Glutamatergic neuron (in vitro differentiated cells): ENCODE results near the gene PPP1R13B. TPM values are rescaled to one million over a fixed set of nuclear protein-coding genes. Genes with fewer than 3 reads are reported as not detected.

Source experiments
- DNase-seq: peaks from one replicate; pipeline ENCODE4 v3.0.0; 2022
- H3K27ac Mint-ChIP-seq: one replicate; pipeline ENCODE4 v1.8.0; 2020; ENCODE audit warnings: mild to moderate bottlenecking, mixed read lengths, inconsistent platforms; ENCODE audit not compliant: unreplicated experiment
- H3K27me3 Mint-ChIP-seq: one replicate; pipeline ENCODE4 v1.8.0; 2020; ENCODE audit warnings: mild to moderate bottlenecking, moderate library complexity, mixed read lengths, inconsistent platforms; ENCODE audit not compliant: unreplicated experiment
- H3K36me3 Mint-ChIP-seq: one replicate; pipeline ENCODE4 v1.8.0; 2020; ENCODE audit warnings: mild to moderate bottlenecking, mixed read lengths, inconsistent platforms; ENCODE audit not compliant: unreplicated experiment
- H3K4me1 Mint-ChIP-seq: one replicate; pipeline ENCODE4 v1.8.0; 2020; ENCODE audit warnings: mild to moderate bottlenecking, low read depth, mixed read lengths, inconsistent platforms; ENCODE audit not compliant: unreplicated experiment
- H3K4me3 Mint-ChIP-seq: one replicate; pipeline ENCODE4 v1.8.0; 2020; ENCODE audit warnings: mild to moderate bottlenecking, mixed read lengths, inconsistent platforms; ENCODE audit not compliant: unreplicated experiment
- H3K9me3 Mint-ChIP-seq: one replicate; pipeline ENCODE4 v1.8.0; 2020; ENCODE audit warnings: mild to moderate bottlenecking, moderate library complexity, mixed read lengths, inconsistent platforms; ENCODE audit not compliant: unreplicated experiment
- total RNA-seq: library from RNA; stranded (reverse); fragmentation: NEBNext Ultra II Directional; extraction: Animal tissue kit (Norgen Biotek cat#: 25700); gene quantifications from one replicate; pipeline ENCODE4 v1.2.1, GENCODE V29; 2021; ENCODE audit not compliant: unreplicated experiment
- TF ChIP-seq, protein P1 (sequence below): fragments of 200-600 bp; sonication (generic); IDR thresholded peaks from one replicate; pipeline ENCODE4 v1.5.0; 2021; ENCODE audit not compliant: partially characterized antibody, unreplicated experiment

The PPP1R13B gene
- total RNA-seq, 1 donor from 2014 or later = 24.6 TPM

DNA sequence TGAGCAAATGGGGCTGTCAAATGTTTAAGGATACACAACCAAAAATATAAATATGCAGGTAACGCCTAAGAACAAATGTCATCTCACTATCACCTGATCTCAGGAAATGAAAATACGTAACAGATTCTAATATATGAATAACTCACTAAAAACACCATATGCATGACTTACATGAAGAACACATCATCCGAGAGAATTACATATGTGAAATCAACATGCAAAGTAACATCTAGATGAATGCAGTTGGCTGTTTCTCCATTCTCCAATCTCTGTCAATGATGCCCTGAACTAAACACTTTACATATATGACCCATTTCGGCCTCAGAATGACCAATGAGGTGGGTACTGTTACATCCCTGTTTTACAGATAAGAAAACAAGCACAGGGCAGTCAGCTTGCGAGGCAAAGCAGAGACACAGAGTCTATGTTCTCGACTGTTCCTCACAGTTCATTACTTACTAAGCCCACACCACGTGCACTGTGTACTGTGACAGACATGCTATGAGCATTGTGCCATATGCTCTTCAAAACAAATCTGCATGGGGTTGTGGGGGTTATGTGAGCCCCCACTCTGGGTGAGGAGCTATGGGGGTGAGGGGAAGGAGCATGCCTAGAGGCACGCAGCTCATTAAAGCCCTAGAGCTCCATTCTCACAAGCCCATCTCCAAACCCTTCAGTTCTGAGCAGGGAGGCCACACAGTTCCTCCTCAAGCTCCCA, 89.2 kb downstream of the PPP1R13B start:
- no peaks in the 10 kb centered on the region for H3K27me3 Mint-ChIP-seq
- no peaks in the 10 kb centered on the region for H3K36me3 Mint-ChIP-seq
- no peak for DNase-seq
- no peaks in the 10 kb centered on the region for H3K9me3 Mint-ChIP-seq
- H3K4me3 Mint-ChIP-seq = no peak overlapping the region
- H3K4me1 Mint-ChIP-seq = no peaks in the 10 kb centered on the region
- TF ChIP-seq, protein P1, sequence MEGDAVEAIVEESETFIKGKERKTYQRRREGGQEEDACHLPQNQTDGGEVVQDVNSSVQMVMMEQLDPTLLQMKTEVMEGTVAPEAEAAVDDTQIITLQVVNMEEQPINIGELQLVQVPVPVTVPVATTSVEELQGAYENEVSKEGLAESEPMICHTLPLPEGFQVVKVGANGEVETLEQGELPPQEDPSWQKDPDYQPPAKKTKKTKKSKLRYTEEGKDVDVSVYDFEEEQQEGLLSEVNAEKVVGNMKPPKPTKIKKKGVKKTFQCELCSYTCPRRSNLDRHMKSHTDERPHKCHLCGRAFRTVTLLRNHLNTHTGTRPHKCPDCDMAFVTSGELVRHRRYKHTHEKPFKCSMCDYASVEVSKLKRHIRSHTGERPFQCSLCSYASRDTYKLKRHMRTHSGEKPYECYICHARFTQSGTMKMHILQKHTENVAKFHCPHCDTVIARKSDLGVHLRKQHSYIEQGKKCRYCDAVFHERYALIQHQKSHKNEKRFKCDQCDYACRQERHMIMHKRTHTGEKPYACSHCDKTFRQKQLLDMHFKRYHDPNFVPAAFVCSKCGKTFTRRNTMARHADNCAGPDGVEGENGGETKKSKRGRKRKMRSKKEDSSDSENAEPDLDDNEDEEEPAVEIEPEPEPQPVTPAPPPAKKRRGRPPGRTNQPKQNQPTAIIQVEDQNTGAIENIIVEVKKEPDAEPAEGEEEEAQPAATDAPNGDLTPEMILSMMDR = no peak
- H3K27ac Mint-ChIP-seq = no peak overlapping the region

DNA sequence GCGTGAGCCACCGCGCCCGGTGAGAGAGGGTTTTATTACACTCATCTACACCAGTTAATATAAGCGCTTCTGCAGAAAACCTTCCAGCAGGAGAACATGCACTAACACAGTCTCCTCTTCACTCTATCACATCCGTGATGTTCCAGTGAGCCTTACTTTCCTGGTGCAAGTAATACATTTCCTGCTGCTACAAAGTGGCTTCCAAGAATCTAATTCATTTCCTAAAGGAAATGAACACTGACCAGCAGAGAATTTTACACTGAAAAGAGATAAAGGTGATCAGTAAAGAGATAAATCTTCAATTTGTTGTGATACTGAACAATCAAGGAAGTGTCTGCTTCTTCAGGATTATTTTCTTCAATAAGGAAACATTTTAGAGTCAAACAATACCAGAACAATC, 92.3 kb downstream of the PPP1R13B start:
- DNase-seq = no peak
- Mint-ChIP-seq H3K27ac (no peak overlapping the region), H3K4me3 (no peak overlapping the region), H3K27me3 (peaks cover 1% of the 10 kb centered on the region), H3K36me3 (no peaks in the 10 kb centered on the region), H3K9me3 (no peaks in the 10 kb centered on the region), H3K4me1 (no peaks in the 10 kb centered on the region)
- TF ChIP-seq, protein P1 = no peak

DNA sequence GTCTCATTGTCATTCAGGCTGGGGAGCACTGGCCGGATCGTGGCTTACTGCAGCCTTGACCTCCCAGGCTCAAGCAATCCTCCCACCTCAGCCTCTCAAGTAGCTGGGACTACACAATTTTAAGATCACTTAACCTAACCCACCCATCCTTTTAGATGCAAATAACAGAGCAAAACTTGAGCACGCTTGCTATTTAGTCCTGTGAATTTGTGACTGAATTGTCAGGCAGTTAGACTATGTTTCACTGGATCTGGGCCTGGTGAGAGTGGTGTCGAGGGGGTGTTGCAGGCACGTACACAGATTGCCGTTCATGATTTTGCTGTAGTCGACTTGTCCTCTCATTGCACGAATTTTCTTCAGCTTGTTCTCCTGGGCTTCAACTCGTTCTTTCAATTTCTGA, 93.6 kb downstream of the PPP1R13B start:
- peaks cover 5% of the 10 kb centered on the region for H3K4me1 Mint-ChIP-seq
- no peaks in the 10 kb centered on the region for H3K36me3 Mint-ChIP-seq
- H3K27ac Mint-ChIP-seq = no peak overlapping the region
- H3K27me3 Mint-ChIP-seq = peaks cover 1% of the 10 kb centered on the region
- DNase-seq = no peak
- H3K4me3 Mint-ChIP-seq = no peak overlapping the region
- no peaks in the 10 kb centered on the region for H3K9me3 Mint-ChIP-seq
- TF ChIP-seq, protein P1 = no peak

DNA sequence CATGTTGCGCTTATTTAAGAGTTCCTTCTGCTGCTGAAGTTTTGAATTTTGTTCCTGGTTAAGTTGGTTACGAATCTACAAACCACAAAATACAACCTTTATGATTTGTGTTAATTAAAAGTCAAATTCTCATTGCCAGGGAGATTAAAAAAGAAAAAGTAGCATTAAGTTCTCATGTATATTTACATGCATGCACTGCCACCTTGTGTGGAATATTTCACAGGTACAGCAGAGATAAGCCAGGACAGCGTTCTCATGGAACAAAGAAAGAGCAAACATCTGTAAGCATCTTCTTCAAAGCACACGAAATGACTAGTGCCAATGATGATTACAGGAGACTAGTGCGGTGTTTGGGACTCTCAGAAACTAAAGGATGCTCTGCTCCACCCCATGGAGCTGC, 97.5 kb downstream of the PPP1R13B start:
- TF ChIP-seq, protein P1 = no peak
- Mint-ChIP-seq H3K27ac (no peak overlapping the region), H3K4me3 (no peak overlapping the region), H3K4me1 (peaks cover 5% of the 10 kb centered on the region), H3K27me3 (peaks cover 3% of the 10 kb centered on the region), H3K36me3 (no peaks in the 10 kb centered on the region), H3K9me3 (peaks cover 2% of the 10 kb centered on the region)
- DNase-seq = no peak

DNA sequence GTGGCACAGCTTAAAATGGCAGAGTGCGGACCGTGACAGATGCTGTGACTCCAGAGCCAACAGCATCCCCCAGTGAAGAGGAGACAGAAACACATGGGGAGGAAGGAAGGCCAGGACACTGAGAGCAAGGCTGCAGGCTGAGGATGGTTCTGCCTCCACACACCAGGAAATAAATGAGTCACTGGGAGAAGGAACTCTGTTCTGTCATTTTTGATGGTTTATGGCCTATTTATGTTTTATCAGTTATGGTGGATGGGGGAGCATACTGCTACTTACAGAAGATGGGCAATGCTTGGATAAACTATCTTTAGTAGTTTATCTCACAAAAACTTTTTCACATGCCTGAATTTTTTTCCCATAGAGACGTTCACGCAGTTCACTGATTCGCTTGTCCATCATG, 97.9 kb downstream of the PPP1R13B start:
- no peak for DNase-seq
- peak overlapping the region; percentile 67 for H3K27ac Mint-ChIP-seq
- no peaks in the 10 kb centered on the region for H3K36me3 Mint-ChIP-seq
- peaks cover 7% of the 10 kb centered on the region for H3K4me1 Mint-ChIP-seq
- no peak overlapping the region for H3K4me3 Mint-ChIP-seq
- TF ChIP-seq, protein P1 = no peak
- peaks cover 3% of the 10 kb centered on the region for H3K27me3 Mint-ChIP-seq
- H3K9me3 Mint-ChIP-seq = peaks cover 2% of the 10 kb centered on the region
